K562 (cell line): ENCODE data around the gene HK1. TPM values are rescaled to one million over a fixed set of nuclear protein-coding genes. Genes with fewer than 3 reads are reported as not detected.

Experiments used
- ATF4 ChIP-seq: fragments of 450-650 bp; formaldehyde crosslinking; IDR thresholded peaks from 2 replicates; pipeline ENCODE4 v1.4.0; 2022; ENCODE audit warnings: mild to moderate bottlenecking, moderate library complexity
- DEAF1 ChIP-seq: fragments of 450-650 bp; formaldehyde crosslinking; IDR thresholded peaks from 2 replicates; pipeline ENCODE4 v1.4.0; 2020; ENCODE audit warnings: mild to moderate bottlenecking, moderate library complexity
- FOXA3 ChIP-seq, 2 experiments: fragments of 450-650 bp in 1 of 2; sonication (generic) in 1 of 2; formaldehyde crosslinking; IDR thresholded peaks in 1 of 2; conservative IDR thresholded peaks in 1 of 2; 2 replicates each; pipeline versions ENCODE4 v1.4.0 to v1.8.0; 2020 to 2022; ENCODE audit warnings: mild to moderate bottlenecking in 2 of 2, missing genetic modification reagents in 1 of 2
- HBP1 ChIP-seq: fragments of 450-650 bp; formaldehyde crosslinking; IDR thresholded peaks from 2 replicates; pipeline ENCODE4 v1.4.0; 2022; ENCODE audit warnings: missing genetic modification characterization
- HDAC8 ChIP-seq: fragments of 450-650 bp; IDR thresholded peaks from 2 replicates; pipeline ENCODE4 v1.6.1; 2016; ENCODE audit warnings: mild to moderate bottlenecking, missing genetic modification characterization, moderate library complexity, missing compliant biosample characterization
- HMBOX1 ChIP-seq: sonication (generic); IDR thresholded peaks from 2 replicates; pipeline ENCODE4 v1.6.1; 2016
- HOXB6 ChIP-seq: fragments of 250-450 bp; sonication (Bioruptor Pico); IDR thresholded peaks from 2 replicates; pipeline ENCODE4 v1.5.1; 2022; ENCODE audit warnings: mild to moderate bottlenecking, borderline replicate concordance
- KDM2B ChIP-seq: fragments of 250-450 bp; sonication (Bioruptor Pico); IDR thresholded peaks from 2 replicates; pipeline ENCODE4 v1.8.0; 2021; ENCODE audit warnings: mild to moderate bottlenecking, moderate library complexity
- NEUROD1 ChIP-seq: fragments of 150-350 bp; IDR thresholded peaks from 2 replicates; pipeline ENCODE4 v1.6.1; 2014; ENCODE audit warnings: borderline replicate concordance, low read length, low read depth; ENCODE audit not compliant: partially characterized antibody
- NFE2 ChIP-seq: IDR thresholded peaks from 2 replicates; pipeline ENCODE4 v1.6.1; 2014; ENCODE audit warnings: antibody characterized with exemption, low read depth
- NR2C1 ChIP-seq, 2 experiments: fragments of 450-650 bp; IDR thresholded peaks; 2 replicates each; pipeline ENCODE4 v1.6.1; 2017; ENCODE audit warnings: mild to moderate bottlenecking in 2 of 2, antibody characterized with exemption in 1 of 2, inconsistent platforms in 1 of 2, missing compliant biosample characterization in 1 of 2, missing genetic modification characterization in 1 of 2
- POLR2AphosphoS2 ChIP-seq: IDR thresholded peaks from 2 replicates; pipeline ENCODE4 v1.6.1; 2012; ENCODE audit warnings: low read length, improper control_type of control experiment
- TAF15 ChIP-seq: fragments of 200-400 bp; formaldehyde crosslinking; IDR thresholded peaks from 2 replicates; pipeline ENCODE4 v1.6.1; 2017; ENCODE audit warnings: mild to moderate bottlenecking, low read depth, low read length, moderate library complexity
- TAF7 ChIP-seq: fragments of 450-650 bp; IDR thresholded peaks from 2 replicates; pipeline ENCODE4 v1.6.1; 2016; ENCODE audit warnings: missing genetic modification characterization, missing compliant biosample characterization
- TAL1 ChIP-seq: fragments of 450-650 bp; IDR thresholded peaks from 2 replicates; pipeline ENCODE4 v1.6.1; 2016; ENCODE audit warnings: mild to moderate bottlenecking
- TCF15 ChIP-seq: fragments of 250-450 bp; sonication (Bioruptor Pico); IDR thresholded peaks from 2 replicates; pipeline ENCODE4 v1.8.0; 2022; ENCODE audit warnings: moderate library complexity, mild to moderate bottlenecking, inconsistent platforms
- ZFP30 ChIP-seq: fragments of 250-450 bp; sonication (Bioruptor Pico); IDR thresholded peaks from 2 replicates; pipeline ENCODE4 v1.8.0; 2022; ENCODE audit warnings: moderate library complexity, mild to moderate bottlenecking, inconsistent platforms, borderline replicate concordance
- ZNF197 ChIP-seq: fragments of 200-800 bp; sonication (Bioruptor generic); IDR thresholded peaks from 2 replicates; pipeline ENCODE4 v1.6.1; 2016; ENCODE audit warnings: low read depth, missing genetic modification characterization, missing compliant biosample characterization
- ZNF76 ChIP-seq: fragments of 250-450 bp; sonication (Bioruptor Pico); IDR thresholded peaks from 2 replicates; pipeline ENCODE4 v1.4.0; 2020; ENCODE audit warnings: mild to moderate bottlenecking, moderate library complexity, borderline replicate concordance
- ZNF764 ChIP-seq: fragments of 250-450 bp; sonication (Bioruptor Pico); IDR thresholded peaks from 2 replicates; pipeline ENCODE4 v1.4.0; 2020; ENCODE audit warnings: low read depth, mild to moderate bottlenecking, moderate library complexity
- polyA plus RNA-seq, 8 experiments: library from polyadenylated mRNA; depleted of rRNA in 4 of 8; stranded (reverse) in 5 of 8; unstranded in 3 of 8; fragments of >200 nt; fragmentation: Nextera tagmentation in 2 of 8; fragmentation: Illumina TruSeq in 1 of 8; extraction: Ambion mirVana in 2 of 8; extraction: Trizol in 1 of 8; gene quantifications; 2 replicates each; pipeline versions ENCODE4 v1.2.1 to v1.2.3, GENCODE V29; 2011 to 2014; ENCODE audit warnings: inconsistent platforms in 1 of 8, missing spikeins in 1 of 8
- total RNA-seq, 7 experiments: library from RNA; depleted of rRNA in 6 of 7; stranded (reverse); fragments of >200 nt in 6 of 7; fragmentation: Illumina TruSeq in 2 of 7; extraction: Trizol in 2 of 7; gene quantifications; 2 replicates each; pipeline versions ENCODE4 v1.2.1 to v1.2.3, GENCODE V29; 2011 to 2021; ENCODE audit warnings: low replicate concordance in 1 of 7

Gene HK1
- total and polyA plus RNA-seq, 9 of the 15 experiments (the other 6 are each of a cell fraction or from before 2014, with no cell fraction given), result 29.2 to 444 (median 193) TPM

GRCh38 chr10:69410487-69410886 lies 132.2 kb downstream of the HK1 start (continued):
- TF ChIP-seq DEAF1 (CRISPR knock-in tag) (no peak), TAL1 (no peak), TCF15 (peak; percentile 68; the same call in 1 of the 2 replicates), NFE2 (no peak), ZNF197 (CRISPR knock-in tag) (peak; percentile 61; the same call in 1 of the 2 replicates), NR2C1 (IDR thresholded peaks at IDR 0.05) (no peak), NR2C1 (tag; IDR thresholded peaks at IDR 0.05) (peak; percentile 78), HBP1 (CRISPR knock-in tag) (no peak), NEUROD1 (no peak), ZNF76 (CRISPR knock-in tag) (0 out of 2 replicates have a peak, but pooled peaks have one; percentile 55), TAF7 (tag) (0 out of 2 replicates have a peak, but pooled peaks have one; percentile 30), KDM2B (CRISPR knock-in tag) (peak; percentile 46; the same call in 1 of the 2 replicates), HOXB6 (CRISPR knock-in tag) (no peak), POLR2AphosphoS2 (no peak), TAF15 (no peak), ATF4 (CRISPR knock-in tag) (peak; percentile 80), HMBOX1 (no peak), ZFP30 (no peak), HDAC8 (tag) (peak; percentile 90; the same call in 1 of the 2 replicates), ZNF764 (CRISPR knock-in tag) (no peak), FOXA3 (CRISPR knock-in tag; conservative IDR thresholded peaks at IDR 0.05 in 1 of 2, IDR thresholded peaks at IDR 0.05 in 1 of 2) (no peak)
